Fibroblast of lung (primary cell): Measurements from ENCODE around the gene SPECC1L. TPM values are rescaled to one million over a fixed set of nuclear protein-coding genes. Genes with fewer than 3 reads are reported as not detected.

Experiments
- DNase-seq, 2 donors: peaks; one replicate each; pipeline versions ENCODE4 v3.0.0 to v3.0.0-alpha.2; 2010; ENCODE audit warnings: low read depth in 2 of 2
- H2AFZ ChIP-seq: 2 replicates; pipeline ENCODE4 v1.5.1; 2012; ENCODE audit warnings: low read length, control low read depth, inconsistent platforms
- H3K27ac ChIP-seq: 2 replicates; pipeline ENCODE4 v1.5.1; 2011; ENCODE audit warnings: low read length, control low read depth; ENCODE audit not compliant: insufficient read depth
- H3K27me3 ChIP-seq: 2 replicates; pipeline ENCODE4 v1.5.1; 2011; ENCODE audit warnings: mild to moderate bottlenecking, low read length; ENCODE audit not compliant: control insufficient read depth, insufficient read depth
- H3K36me3 ChIP-seq: 2 replicates; pipeline ENCODE4 v1.5.1; 2011; ENCODE audit warnings: low read length; ENCODE audit not compliant: control insufficient read depth, insufficient read depth
- H3K4me1 ChIP-seq: 2 replicates; pipeline ENCODE4 v1.5.1; 2011; ENCODE audit warnings: low read length; ENCODE audit not compliant: control insufficient read depth, insufficient read depth; ENCODE audit errors: extremely low read depth
- H3K4me2 ChIP-seq: 2 replicates; pipeline ENCODE4 v1.5.1; 2011; ENCODE audit warnings: low read length, control low read depth; ENCODE audit not compliant: insufficient read depth; ENCODE audit errors: extremely low read depth
- H3K4me3 ChIP-seq, 4 experiments: fragments of 200-600 bp in 1 of 4; sonication (generic) in 1 of 4; replicated peaks in 1 of 4; 2 replicates each; pipeline ENCODE4 v1.5.1; 2011 to 2016; ENCODE audit warnings: low read length in 4 of 4, low read depth in 3 of 4, mild to moderate bottlenecking in 3 of 4, control low read depth in 2 of 4, inconsistent platforms in 1 of 4, mixed read lengths in 1 of 4; ENCODE audit not compliant: insufficient read depth in 1 of 4; ENCODE audit errors: control extremely low read depth in 1 of 4
- H3K79me2 ChIP-seq: 2 replicates; pipeline ENCODE4 v1.5.1; 2012; ENCODE audit warnings: mild to moderate bottlenecking, low read length, inconsistent platforms; ENCODE audit not compliant: control insufficient read depth, insufficient read depth
- H3K9ac ChIP-seq: 2 replicates; pipeline ENCODE4 v1.5.1; 2011; ENCODE audit warnings: mild to moderate bottlenecking, low read length, control low read depth; ENCODE audit not compliant: insufficient read depth
- H3K9me3 ChIP-seq: 2 replicates; pipeline ENCODE4 v1.5.1; 2012; ENCODE audit warnings: low read depth, low read length; ENCODE audit not compliant: control insufficient read depth, insufficient read depth
- H4K20me1 ChIP-seq: 2 replicates; pipeline ENCODE4 v1.5.1; 2011; ENCODE audit warnings: low read length; ENCODE audit not compliant: control insufficient read depth, insufficient read depth; ENCODE audit errors: extremely low read depth
- EZH2 ChIP-seq: IDR thresholded peaks from 2 replicates; pipeline ENCODE4 v1.5.1; 2012; ENCODE audit warnings: low read length, control low read depth, mild to moderate bottlenecking; ENCODE audit errors: missing control alignments
- polyA plus RNA-seq, 2 donors: library from polyadenylated mRNA; depleted of rRNA in 1 of 2; stranded (reverse) in 1 of 2; unstranded in 1 of 2; fragments of >200 nt; gene quantifications; 2 replicates each; pipeline ENCODE4 v1.2.1, GENCODE V29; 2011 to 2012; ENCODE audit warnings: missing spikeins in 1 of 2
- total RNA-seq: library from RNA; depleted of rRNA; stranded (reverse); fragments of >200 nt; gene quantifications from 2 replicates; pipeline ENCODE4 v1.2.1, GENCODE V29; 2014
- TF ChIP-seq, protein P1 (sequence below), 2 donors: IDR thresholded peaks in 1 of 2; conservative IDR thresholded peaks in 1 of 2; 1 replicate in 1 of 2; 2 replicates in 1 of 2; pipeline ENCODE4 v1.5.1; 2011 to 2012; ENCODE audit warnings: low read length in 2 of 2, control low read depth in 1 of 2, inconsistent platforms in 1 of 2, low read depth in 1 of 2, mild to moderate bottlenecking in 1 of 2

SPECC1L gene
- total and polyA plus RNA-seq, 2 donors (not counting 1 experiment from before 2014, with no cell fraction given): 40.3 to 46.2 TPM

- no peak overlapping the region for H3K4me3 ChIP-seq
- no peaks in the 10 kb centered on the region for H4K20me1 ChIP-seq
- no peaks in the 10 kb centered on the region for H3K27me3 ChIP-seq
- no peak overlapping the region for H3K4me2 ChIP-seq
- H3K27ac ChIP-seq: no peak overlapping the region
- H2AFZ ChIP-seq: no peak overlapping the region
- no peaks in the 10 kb centered on the region for H3K9me3 ChIP-seq
- no peak overlapping the region for H3K9ac ChIP-seq
- no peak for DNase-seq
- H3K79me2 ChIP-seq: no peaks in the 10 kb centered on the region
- H3K4me1 ChIP-seq: peaks cover 28% of the 10 kb centered on the region
- peaks cover 3% of the 10 kb centered on the region for H3K36me3 ChIP-seq
- TF ChIP-seq, protein P1, sequence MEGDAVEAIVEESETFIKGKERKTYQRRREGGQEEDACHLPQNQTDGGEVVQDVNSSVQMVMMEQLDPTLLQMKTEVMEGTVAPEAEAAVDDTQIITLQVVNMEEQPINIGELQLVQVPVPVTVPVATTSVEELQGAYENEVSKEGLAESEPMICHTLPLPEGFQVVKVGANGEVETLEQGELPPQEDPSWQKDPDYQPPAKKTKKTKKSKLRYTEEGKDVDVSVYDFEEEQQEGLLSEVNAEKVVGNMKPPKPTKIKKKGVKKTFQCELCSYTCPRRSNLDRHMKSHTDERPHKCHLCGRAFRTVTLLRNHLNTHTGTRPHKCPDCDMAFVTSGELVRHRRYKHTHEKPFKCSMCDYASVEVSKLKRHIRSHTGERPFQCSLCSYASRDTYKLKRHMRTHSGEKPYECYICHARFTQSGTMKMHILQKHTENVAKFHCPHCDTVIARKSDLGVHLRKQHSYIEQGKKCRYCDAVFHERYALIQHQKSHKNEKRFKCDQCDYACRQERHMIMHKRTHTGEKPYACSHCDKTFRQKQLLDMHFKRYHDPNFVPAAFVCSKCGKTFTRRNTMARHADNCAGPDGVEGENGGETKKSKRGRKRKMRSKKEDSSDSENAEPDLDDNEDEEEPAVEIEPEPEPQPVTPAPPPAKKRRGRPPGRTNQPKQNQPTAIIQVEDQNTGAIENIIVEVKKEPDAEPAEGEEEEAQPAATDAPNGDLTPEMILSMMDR (conservative IDR thresholded peaks at IDR 0.05 in 1 of 2, IDR thresholded peaks at IDR 0.05 in 1 of 2; ENCODE audit: low read depth in 1 of 2, low read length in 2 of 2): no peak
- TF ChIP-seq EZH2: no peak
Observed at GRCh38 chr22:24406322-24407277, 136.0 kb downstream of the SPECC1L start.

DNA sequence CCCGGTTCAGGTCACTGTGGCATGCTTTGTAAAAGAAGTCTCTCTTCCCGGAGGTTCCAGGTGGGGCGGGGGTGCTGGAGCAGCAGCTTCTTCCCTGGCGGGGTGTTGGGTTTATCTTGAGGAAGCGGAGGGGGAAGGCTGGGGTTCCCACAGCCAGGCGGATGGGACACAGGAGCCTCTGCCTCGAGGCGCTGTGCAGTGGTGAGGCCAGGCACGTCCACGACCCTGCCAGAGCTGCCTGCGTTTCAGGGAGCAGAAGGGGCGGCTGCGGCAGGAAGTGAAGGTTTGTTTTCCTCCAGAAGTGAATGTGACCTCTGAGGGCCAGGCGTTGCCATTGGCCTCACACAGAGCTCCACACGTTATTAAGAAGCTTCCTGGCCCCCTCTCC, 136.6 kb downstream of the SPECC1L start:
- H3K27ac ChIP-seq: no peak overlapping the region
- no peak overlapping the region for H3K4me2 ChIP-seq
- no peak overlapping the region for H3K9ac ChIP-seq
- no peak for DNase-seq
- H3K4me3 ChIP-seq: no peak overlapping the region
- peaks cover 24% of the 10 kb centered on the region for H3K4me1 ChIP-seq
- TF ChIP-seq, protein P1 (conservative IDR thresholded peaks at IDR 0.05 in 1 of 2, IDR thresholded peaks at IDR 0.05 in 1 of 2; ENCODE audit: low read depth in 1 of 2, low read length in 2 of 2): no peak
- no peak for TF ChIP-seq EZH2
- no peak overlapping the region for H2AFZ ChIP-seq
- H3K27me3 ChIP-seq: no peaks in the 10 kb centered on the region
- no peaks in the 10 kb centered on the region for H3K9me3 ChIP-seq
- H3K36me3 ChIP-seq: peaks cover 4% of the 10 kb centered on the region
- H3K79me2 ChIP-seq: no peaks in the 10 kb centered on the region
- H4K20me1 ChIP-seq: no peaks in the 10 kb centered on the region

GRCh38 chr22:24407884-24408283, 137.3 kb downstream of the SPECC1L start:
- H3K79me2 ChIP-seq: no peaks in the 10 kb centered on the region
- peaks cover 5% of the 10 kb centered on the region for H3K36me3 ChIP-seq

More at GRCh38 chr22:24407884-24408283, 137.3 kb downstream of the SPECC1L start:
- DNase-seq: no peak
- H3K4me3 ChIP-seq: no peak overlapping the region
- H3K9ac ChIP-seq: no peak overlapping the region
- H3K4me1 ChIP-seq: peaks cover 20% of the 10 kb centered on the region
- no peak overlapping the region for H2AFZ ChIP-seq
- H4K20me1 ChIP-seq: no peaks in the 10 kb centered on the region
- no peaks in the 10 kb centered on the region for H3K9me3 ChIP-seq
- no peak overlapping the region for H3K4me2 ChIP-seq
- H3K27me3 ChIP-seq: no peaks in the 10 kb centered on the region
- TF ChIP-seq, protein P1 (conservative IDR thresholded peaks at IDR 0.05 in 1 of 2, IDR thresholded peaks at IDR 0.05 in 1 of 2; ENCODE audit: low read depth in 1 of 2, low read length in 2 of 2): no peak
- no peak for TF ChIP-seq EZH2
- H3K27ac ChIP-seq: no peak overlapping the region
